ENCODE results near the gene FXYD6.
"Not testable (repeated sequence)": the region's sequence is repeated elsewhere in the genome, so short reads cannot be mapped to it uniquely, and the experiment has no call there.

The FXYD6 gene

DNA sequence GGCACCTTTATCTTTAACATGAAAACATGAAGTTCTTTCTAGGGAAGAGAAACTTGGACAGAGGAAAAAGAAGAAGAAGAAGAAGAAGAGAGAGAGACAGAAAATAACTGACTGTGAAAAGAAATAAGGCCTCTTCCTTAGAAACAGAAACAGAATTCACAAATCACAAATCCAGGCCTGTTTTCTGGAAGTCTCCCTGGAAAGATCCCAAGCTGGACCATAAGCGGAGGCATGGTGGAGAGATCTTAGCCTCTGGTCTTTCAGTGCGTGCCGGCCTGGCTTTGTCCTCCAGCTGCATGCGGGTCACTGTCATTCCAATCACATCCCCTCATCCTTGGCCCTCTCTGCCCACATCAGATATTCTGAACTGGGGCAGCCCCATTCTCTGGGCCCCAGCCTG, 6.9 kb downstream of the FXYD6 start:
- Histone ChIP-seq H3K36me3 (ENCODE audit: control insufficient read depth, insufficient read depth, low read length) (no peaks in the 10 kb centered on the region), H3K27me3 (ENCODE audit: control insufficient read depth, insufficient read depth, low read length) (no peaks in the 10 kb centered on the region), H3K27ac (ENCODE audit: low read length) (no peak overlapping the region), H3K4me1 (ENCODE audit: control insufficient read depth, insufficient read depth, low read length) (peaks cover 9% of the 10 kb centered on the region; the same call in 1 of the 2 replicates), H3K9me3 (ENCODE audit: control insufficient read depth, insufficient read depth, low read length) (no peaks in the 10 kb centered on the region), H3K4me3 (ENCODE audit: low read length) (no peak overlapping the region)
- WGBS (ENCODE audit: insufficient coverage, insufficient read length) = no CpG with 5 or more reads among the region's 4 CpGs
- no peak for DNase-seq (ENCODE audit: low read depth, low spot score)

DNA sequence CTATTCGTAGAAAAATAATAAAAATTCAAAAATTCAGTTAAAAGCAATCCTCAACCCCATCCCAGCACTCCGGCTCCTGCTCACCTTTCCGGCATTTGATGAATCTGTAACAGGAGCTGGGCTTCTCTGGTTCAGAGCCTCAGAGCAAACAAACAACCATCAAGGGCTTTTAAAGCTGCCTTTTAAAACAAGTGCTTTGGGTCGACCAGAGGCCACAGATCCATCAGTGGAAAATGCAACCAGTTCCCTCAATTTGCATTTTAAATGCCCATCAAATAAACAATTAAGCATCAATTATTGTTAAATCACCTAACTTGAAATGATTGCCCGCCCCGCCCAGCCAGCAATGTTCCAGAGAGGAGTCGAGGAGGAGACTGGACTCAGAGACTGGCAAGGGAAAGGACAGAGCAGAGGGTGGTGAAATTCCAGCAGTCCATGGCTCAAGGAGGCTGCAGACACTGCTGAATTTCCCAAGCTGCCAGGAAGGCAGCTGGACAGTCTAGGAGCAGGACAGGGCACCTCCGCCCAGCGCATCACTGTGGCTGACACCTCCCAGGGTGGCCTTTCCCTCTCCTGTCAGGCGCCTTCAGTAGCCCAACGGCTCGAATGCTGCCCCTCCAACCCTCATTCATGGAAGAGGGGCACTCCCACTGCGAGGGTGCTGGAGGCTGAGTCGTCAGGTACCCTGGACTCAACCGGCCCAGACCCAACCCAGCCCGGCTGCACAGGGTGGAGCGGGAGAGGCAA, 7.5 kb downstream of the FXYD6 start:
- no peaks in the 10 kb centered on the region for H3K36me3 ChIP-seq (ENCODE audit: control insufficient read depth, insufficient read depth, low read length)
- no peaks in the 10 kb centered on the region for H3K9me3 ChIP-seq (ENCODE audit: control insufficient read depth, insufficient read depth, low read length)
- no peak overlapping the region for H3K4me3 ChIP-seq (ENCODE audit: low read length)
- no peaks in the 10 kb centered on the region for H3K27me3 ChIP-seq (ENCODE audit: control insufficient read depth, insufficient read depth, low read length)
- H3K27ac ChIP-seq (ENCODE audit: low read length) = no peak overlapping the region
- H3K4me1 ChIP-seq (ENCODE audit: control insufficient read depth, insufficient read depth, low read length) = peaks cover 9% of the 10 kb centered on the region; the same call in 1 of the 2 replicates
- DNase-seq (ENCODE audit: low read depth, low spot score) = no peak
- no CpG with 5 or more reads among the region's 17 CpGs for WGBS (ENCODE audit: insufficient coverage, insufficient read length)

DNA sequence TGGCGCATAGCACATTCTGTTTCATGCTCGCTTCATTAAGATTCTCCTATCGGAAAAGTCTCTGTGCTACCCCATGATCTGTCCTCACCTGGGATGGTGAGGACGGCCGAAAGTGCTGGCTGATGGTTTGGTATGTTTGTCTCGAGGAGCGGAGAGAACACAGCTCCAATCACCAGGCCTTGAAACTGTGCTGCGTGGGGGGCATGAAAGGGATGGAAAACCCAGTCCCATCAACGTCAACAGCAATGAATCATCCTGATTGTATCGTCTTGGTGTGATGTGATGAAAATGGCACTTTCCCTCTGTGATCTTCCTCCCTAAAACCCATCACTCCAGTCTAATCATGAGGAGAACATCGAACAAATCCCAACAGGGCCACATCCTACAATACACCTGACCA, 8.4 kb downstream of the FXYD6 start:
- H3K27ac ChIP-seq (ENCODE audit: low read length) = no peak overlapping the region
- no peak overlapping the region for H3K4me3 ChIP-seq (ENCODE audit: low read length)
- DNase-seq (ENCODE audit: low read depth, low spot score) = no peak
- H3K4me1 ChIP-seq (ENCODE audit: control insufficient read depth, insufficient read depth, low read length) = peaks cover 9% of the 10 kb centered on the region; the same call in 1 of the 2 replicates
- H3K9me3 ChIP-seq (ENCODE audit: control insufficient read depth, insufficient read depth, low read length) = no peaks in the 10 kb centered on the region
- WGBS (ENCODE audit: insufficient coverage, insufficient read length) = no CpG with 5 or more reads among the region's 11 CpGs
- no peaks in the 10 kb centered on the region for H3K36me3 ChIP-seq (ENCODE audit: control insufficient read depth, insufficient read depth, low read length)
- no peaks in the 10 kb centered on the region for H3K27me3 ChIP-seq (ENCODE audit: control insufficient read depth, insufficient read depth, low read length)

DNA sequence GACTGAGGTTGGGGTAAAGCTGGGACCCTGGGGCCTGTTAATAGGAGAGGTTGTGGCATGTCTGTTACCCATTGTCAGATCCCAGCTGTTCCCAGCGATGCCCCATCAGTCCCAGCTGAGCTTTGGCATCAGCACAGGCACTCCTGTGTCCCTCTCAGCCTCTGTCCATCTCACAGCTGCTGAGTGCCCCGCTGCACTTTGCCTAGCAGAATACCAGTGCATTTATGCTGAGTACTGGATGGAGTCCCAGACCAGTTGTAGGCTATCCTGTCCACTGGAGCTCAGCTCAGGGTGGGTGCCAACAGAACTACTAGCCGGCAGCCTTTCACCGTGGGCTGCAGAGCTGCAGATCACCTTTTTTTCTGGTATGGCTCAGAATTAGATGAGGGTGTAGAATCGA, 9.9 kb downstream of the FXYD6 start:
- Histone ChIP-seq H3K9me3 (ENCODE audit: control insufficient read depth, insufficient read depth, low read length) (no peaks in the 10 kb centered on the region), H3K4me1 (ENCODE audit: control insufficient read depth, insufficient read depth, low read length) (peaks cover 11% of the 10 kb centered on the region), H3K36me3 (ENCODE audit: control insufficient read depth, insufficient read depth, low read length) (no peaks in the 10 kb centered on the region), H3K4me3 (ENCODE audit: low read length) (no peak overlapping the region), H3K27me3 (ENCODE audit: control insufficient read depth, insufficient read depth, low read length) (no peaks in the 10 kb centered on the region), H3K27ac (ENCODE audit: low read length) (no peak overlapping the region)
- no CpG with 5 or more reads among the region's 5 CpGs for WGBS (ENCODE audit: insufficient coverage, insufficient read length)
- no peak for DNase-seq (ENCODE audit: low read depth, low spot score)

DNA sequence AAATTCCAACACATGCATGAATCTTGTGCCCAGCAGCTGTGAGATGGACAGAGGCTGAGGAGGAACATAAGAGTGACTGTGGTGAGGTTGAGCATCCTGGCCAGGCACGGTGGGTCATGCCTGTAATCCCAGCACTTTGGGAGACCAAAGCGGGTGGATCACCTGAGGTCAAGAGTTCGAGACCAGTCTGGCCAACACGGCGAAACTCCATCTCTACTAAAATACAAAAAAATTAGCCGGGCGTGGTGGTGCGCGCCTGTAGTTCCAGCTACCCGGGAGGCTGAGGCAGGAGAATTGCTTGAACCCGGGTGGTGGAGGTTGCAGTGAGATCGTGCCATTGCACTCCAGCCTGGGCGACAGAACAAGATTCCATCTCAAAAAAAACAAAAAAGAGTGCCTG, 10.9 kb downstream of the FXYD6 start:
- not testable (repeated sequence) for H3K36me3 ChIP-seq (ENCODE audit: control insufficient read depth, insufficient read depth, low read length); DNase-seq (ENCODE audit: low read depth, low spot score); H3K4me3 ChIP-seq (ENCODE audit: low read length); H3K27ac ChIP-seq (ENCODE audit: low read length); H3K27me3 ChIP-seq (ENCODE audit: control insufficient read depth, insufficient read depth, low read length); H3K4me1 ChIP-seq (ENCODE audit: control insufficient read depth, insufficient read depth, low read length); H3K9me3 ChIP-seq (ENCODE audit: control insufficient read depth, insufficient read depth, low read length)
- no CpG with 5 or more reads among the region's 13 CpGs for WGBS (ENCODE audit: insufficient coverage, insufficient read length)

DNA sequence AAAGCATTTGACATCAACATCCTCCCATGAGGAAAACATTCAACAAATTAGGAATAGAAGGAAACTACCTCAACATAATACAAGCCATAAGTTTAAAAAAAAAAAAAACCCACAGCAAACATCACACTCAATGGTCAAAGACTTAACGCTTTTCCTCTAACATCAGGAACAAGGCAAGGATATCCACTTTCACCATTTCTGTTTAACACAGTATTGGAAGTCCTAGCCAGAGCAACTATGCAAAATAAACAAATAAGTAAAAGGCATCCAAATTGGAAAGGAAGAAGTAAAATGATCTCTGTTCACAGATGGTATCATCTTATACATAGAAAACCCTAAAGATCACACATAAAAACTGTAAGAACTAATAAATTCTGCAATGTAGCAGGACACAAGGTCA, 13.1 kb downstream of the FXYD6 start:
- Histone ChIP-seq H3K36me3 (ENCODE audit: control insufficient read depth, insufficient read depth, low read length) (no peaks in the 10 kb centered on the region), H3K9me3 (ENCODE audit: control insufficient read depth, insufficient read depth, low read length) (no peaks in the 10 kb centered on the region), H3K27ac (ENCODE audit: low read length) (no peak overlapping the region), H3K27me3 (ENCODE audit: control insufficient read depth, insufficient read depth, low read length) (no peaks in the 10 kb centered on the region), H3K4me1 (ENCODE audit: control insufficient read depth, insufficient read depth, low read length) (peaks cover 2% of the 10 kb centered on the region; the same call in 1 of the 2 replicates), H3K4me3 (ENCODE audit: low read length) (no peak overlapping the region)
- DNase-seq (ENCODE audit: low read depth, low spot score) = no peak
- no CpG with 5 or more reads among the region's 1 CpG for WGBS (ENCODE audit: insufficient coverage, insufficient read length)

DNA sequence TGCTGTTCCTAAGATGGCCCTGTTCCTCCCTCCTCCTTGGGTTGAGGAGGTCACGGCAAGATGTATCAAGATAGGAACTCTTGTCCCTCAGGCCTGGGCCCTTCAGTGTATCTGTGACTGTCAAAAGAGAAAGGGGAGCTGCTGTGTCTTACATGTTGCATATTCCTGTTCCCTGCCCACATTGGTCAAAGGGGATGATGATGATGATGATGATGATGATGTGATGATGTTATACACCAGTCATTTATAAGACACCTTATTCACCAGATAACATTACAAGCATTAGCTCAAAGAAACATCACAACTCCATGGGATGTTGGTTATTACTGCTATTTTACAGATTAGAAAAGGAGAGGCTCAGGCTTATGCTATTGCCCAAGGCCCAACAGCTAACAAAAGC, 13.7 kb downstream of the FXYD6 start:
- H3K36me3 ChIP-seq (ENCODE audit: control insufficient read depth, insufficient read depth, low read length) = no peaks in the 10 kb centered on the region
- no peak overlapping the region for H3K4me3 ChIP-seq (ENCODE audit: low read length)
- WGBS (ENCODE audit: insufficient coverage, insufficient read length) = no CpG with 5 or more reads among the region's 1 CpG
- peaks cover 2% of the 10 kb centered on the region; the same call in 1 of the 2 replicates for H3K4me1 ChIP-seq (ENCODE audit: control insufficient read depth, insufficient read depth, low read length)
- no peaks in the 10 kb centered on the region for H3K9me3 ChIP-seq (ENCODE audit: control insufficient read depth, insufficient read depth, low read length)
- no peaks in the 10 kb centered on the region for H3K27me3 ChIP-seq (ENCODE audit: control insufficient read depth, insufficient read depth, low read length)
- no peak for DNase-seq (ENCODE audit: low read depth, low spot score)
- H3K27ac ChIP-seq (ENCODE audit: low read length) = no peak overlapping the region

DNA sequence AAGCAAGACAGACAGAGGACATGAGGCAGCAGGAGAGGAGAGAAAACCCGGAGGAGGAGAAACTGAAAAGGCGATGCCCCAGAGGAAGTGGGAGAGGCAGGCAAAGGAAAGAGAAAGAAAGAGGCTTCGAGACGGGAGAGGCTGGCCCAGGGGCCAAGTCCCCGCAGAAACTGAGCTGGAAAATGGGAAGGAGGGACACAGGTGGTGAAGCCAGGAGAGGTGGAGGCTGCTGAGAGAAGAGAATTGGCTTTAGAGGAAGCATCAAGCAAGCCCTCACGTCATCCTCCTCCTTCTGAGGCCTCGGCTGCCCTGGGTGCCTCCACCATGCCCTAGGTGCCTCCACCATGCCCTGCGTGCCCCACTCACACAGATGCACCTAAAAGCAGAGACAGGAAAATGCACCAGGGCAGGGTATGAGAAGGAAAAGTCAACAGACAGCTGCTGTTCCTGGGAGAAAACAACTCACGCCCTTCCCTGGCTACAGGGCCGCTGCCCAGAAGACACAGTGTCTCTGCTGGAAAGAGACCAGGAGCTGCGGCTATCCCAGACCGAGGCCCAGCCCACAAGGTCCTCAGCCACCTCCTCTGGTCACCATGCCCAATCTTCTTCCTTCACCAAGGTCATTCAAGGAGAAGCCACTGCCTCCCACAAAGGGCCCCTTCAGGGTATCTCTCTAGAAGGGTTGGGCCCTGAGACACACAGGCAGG, 14.3 kb downstream of the FXYD6 start:
- H3K4me3 ChIP-seq (ENCODE audit: low read length) = no peak overlapping the region
- H3K27ac ChIP-seq (ENCODE audit: low read length) = no peak overlapping the region
- no peaks in the 10 kb centered on the region for H3K9me3 ChIP-seq (ENCODE audit: control insufficient read depth, insufficient read depth, low read length)
- peaks cover 2% of the 10 kb centered on the region; the same call in 1 of the 2 replicates for H3K4me1 ChIP-seq (ENCODE audit: control insufficient read depth, insufficient read depth, low read length)
- H3K27me3 ChIP-seq (ENCODE audit: control insufficient read depth, insufficient read depth, low read length) = no peaks in the 10 kb centered on the region
- no CpG with 5 or more reads among the region's 12 CpGs for WGBS (ENCODE audit: insufficient coverage, insufficient read length)
- no peak for DNase-seq (ENCODE audit: low read depth, low spot score)
- no peaks in the 10 kb centered on the region for H3K36me3 ChIP-seq (ENCODE audit: control insufficient read depth, insufficient read depth, low read length)

DNA sequence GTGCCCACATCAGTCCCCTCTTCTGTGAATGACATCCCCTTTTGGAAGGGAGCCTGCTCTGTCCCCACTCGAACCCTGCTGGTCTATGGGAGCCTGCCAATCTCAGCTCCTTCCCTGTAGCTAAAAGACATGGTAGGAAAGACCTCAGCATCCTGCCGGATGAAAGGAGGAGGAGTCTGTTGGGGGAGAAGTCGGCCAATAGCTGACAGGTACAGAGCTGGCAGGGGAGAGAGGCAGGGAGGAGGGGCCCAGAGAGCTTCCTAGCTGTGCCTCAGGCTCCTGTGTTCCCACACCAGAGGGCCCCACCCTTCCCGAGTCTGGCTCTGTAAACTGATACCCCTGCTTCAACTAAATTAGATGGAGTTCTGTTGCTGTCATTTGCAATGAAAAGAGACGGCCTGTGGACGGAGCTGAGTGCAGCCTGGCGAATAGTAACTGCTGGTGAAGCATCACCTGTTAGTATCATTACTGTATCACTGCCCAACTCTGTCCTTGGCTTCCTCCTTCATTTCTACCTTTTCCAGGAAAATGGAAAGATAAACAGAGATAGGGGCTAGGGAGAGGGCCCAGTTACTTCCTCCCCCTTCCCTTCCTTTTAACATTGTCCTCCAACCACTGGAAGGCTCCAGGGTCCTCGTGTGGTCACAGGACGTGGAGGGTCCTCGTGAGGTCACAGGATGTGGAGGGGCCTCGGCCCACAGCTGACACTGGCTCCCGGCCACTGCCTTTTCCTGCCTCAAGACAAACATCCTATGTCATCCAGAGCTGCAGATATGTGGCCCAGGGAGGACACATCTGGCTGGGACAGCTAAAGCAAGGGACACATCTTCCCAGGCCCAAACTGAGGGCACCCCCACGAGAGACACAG, 15.1 kb downstream of the FXYD6 start:
- no peak overlapping the region for H3K27ac ChIP-seq (ENCODE audit: low read length)

DNA sequence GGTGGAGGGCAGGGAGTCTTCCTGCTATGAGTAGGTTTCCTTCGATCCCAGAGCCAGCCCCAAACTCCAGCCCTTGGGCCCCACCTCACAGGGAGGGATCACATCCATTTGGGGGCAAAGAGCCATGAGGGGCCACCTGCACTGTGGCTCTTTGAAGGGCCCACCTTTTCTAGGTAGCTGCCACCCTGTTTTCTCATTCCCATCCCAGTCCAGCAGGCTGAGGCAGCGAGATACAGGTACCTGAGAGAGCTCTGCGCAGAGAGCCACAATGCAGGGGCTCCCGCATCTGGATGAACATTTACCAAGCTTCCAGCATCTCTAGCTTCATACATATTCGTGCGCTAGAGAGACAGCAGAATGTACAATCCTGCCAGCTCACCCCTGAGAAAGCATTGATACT, 16.3 kb downstream of the FXYD6 start:
- Histone ChIP-seq H3K36me3 (ENCODE audit: control insufficient read depth, insufficient read depth, low read length) (no peaks in the 10 kb centered on the region), H3K4me3 (ENCODE audit: low read length) (no peak overlapping the region), H3K27me3 (ENCODE audit: control insufficient read depth, insufficient read depth, low read length) (no peaks in the 10 kb centered on the region), H3K27ac (ENCODE audit: low read length) (no peak overlapping the region), H3K9me3 (ENCODE audit: control insufficient read depth, insufficient read depth, low read length) (no peaks in the 10 kb centered on the region), H3K4me1 (ENCODE audit: control insufficient read depth, insufficient read depth, low read length) (peaks cover 4% of the 10 kb centered on the region)
- no CpG with 5 or more reads among the region's 6 CpGs for WGBS (ENCODE audit: insufficient coverage, insufficient read length)
- DNase-seq (ENCODE audit: low read depth, low spot score) = no peak

More for the DNA sequence above, 15.1 kb downstream of the FXYD6 start:
- Histone ChIP-seq H3K36me3 (ENCODE audit: control insufficient read depth, insufficient read depth, low read length) (no peaks in the 10 kb centered on the region), H3K4me3 (ENCODE audit: low read length) (no peak overlapping the region), H3K4me1 (ENCODE audit: control insufficient read depth, insufficient read depth, low read length) (peaks cover 2% of the 10 kb centered on the region; the same call in 1 of the 2 replicates), H3K9me3 (ENCODE audit: control insufficient read depth, insufficient read depth, low read length) (no peaks in the 10 kb centered on the region), H3K27me3 (ENCODE audit: control insufficient read depth, insufficient read depth, low read length) (no peaks in the 10 kb centered on the region)
- WGBS (ENCODE audit: insufficient coverage, insufficient read length) = no CpG with 5 or more reads among the region's 13 CpGs
- peak; percentile 70 for DNase-seq (ENCODE audit: low read depth, low spot score)

All from iPS DF 6.9 (cell line).